VCaP (cell line): ENCODE results near the gene MACROD2.

Experiments
- H3K27ac ChIP-seq: fragments of 450-650 bp; 2 replicates; pipeline ENCODE4 v1.5.1; 2017
- TF ChIP-seq, protein P1 (sequence below): fragments of 450-650 bp; conservative IDR thresholded peaks from 2 replicates; pipeline ENCODE4 v1.5.1; 2017; ENCODE audit warnings: mild to moderate bottlenecking, moderate library complexity

The MACROD2 gene

DNA sequence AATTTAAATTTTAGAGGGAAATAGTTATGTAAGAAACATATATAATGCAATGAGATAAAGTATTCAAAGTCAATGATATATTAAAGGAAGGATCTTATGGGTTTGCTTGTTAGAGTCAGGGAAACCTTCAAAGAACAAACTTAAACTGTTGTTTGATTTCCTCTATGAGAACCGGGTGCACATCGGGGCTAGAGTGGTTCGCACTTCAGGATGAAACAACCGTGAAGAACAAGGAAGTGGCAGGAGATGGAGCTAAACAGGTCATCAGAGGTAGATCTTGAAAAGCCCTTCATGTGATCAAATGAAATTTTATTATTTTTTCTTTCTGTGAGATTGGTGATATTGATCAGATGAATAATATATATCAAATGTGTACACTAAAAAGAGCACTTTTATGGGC is 1294.0 kb downstream of the MACROD2 start:
- no peak overlapping the region for H3K27ac ChIP-seq
- TF ChIP-seq, protein P1, sequence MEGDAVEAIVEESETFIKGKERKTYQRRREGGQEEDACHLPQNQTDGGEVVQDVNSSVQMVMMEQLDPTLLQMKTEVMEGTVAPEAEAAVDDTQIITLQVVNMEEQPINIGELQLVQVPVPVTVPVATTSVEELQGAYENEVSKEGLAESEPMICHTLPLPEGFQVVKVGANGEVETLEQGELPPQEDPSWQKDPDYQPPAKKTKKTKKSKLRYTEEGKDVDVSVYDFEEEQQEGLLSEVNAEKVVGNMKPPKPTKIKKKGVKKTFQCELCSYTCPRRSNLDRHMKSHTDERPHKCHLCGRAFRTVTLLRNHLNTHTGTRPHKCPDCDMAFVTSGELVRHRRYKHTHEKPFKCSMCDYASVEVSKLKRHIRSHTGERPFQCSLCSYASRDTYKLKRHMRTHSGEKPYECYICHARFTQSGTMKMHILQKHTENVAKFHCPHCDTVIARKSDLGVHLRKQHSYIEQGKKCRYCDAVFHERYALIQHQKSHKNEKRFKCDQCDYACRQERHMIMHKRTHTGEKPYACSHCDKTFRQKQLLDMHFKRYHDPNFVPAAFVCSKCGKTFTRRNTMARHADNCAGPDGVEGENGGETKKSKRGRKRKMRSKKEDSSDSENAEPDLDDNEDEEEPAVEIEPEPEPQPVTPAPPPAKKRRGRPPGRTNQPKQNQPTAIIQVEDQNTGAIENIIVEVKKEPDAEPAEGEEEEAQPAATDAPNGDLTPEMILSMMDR: no peak

DNA sequence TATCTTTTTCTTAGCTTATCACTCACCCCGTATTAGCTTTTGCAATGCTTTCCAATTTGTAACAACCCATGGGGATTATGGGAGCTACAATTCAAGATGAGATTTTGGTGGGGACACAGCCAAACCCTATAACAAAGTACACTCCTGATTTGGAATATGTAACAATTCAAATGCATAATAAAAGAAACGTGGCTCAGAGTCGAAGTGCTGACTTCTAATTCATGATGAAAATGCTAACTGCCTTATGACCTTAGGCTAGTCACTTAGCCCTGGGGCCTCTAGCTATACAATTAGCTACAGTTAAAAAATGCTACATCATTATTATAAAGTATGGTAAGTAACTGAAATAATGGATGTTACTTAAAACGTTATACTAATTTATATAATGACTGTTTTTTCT is 1297.1 kb downstream of the MACROD2 start:
- no peak overlapping the region for H3K27ac ChIP-seq
- TF ChIP-seq, protein P1: no peak

DNA sequence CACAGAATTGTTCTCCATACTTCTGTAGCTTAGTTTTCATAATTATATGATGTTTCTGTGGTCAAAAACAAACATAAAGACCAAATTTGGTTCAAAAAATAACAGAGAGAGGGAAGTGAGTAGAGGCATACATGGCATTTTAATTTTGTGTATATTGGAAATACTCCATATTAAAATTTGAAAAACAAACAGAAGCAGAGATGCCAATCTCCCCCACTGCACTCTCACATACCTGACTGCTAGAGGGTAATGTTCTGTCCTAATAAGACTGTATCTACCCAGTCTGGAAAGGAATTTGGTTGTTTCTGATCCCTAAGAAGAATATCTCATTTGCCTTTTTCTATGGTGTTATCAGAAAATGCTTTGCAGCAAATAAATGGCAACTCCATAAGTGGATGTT is 1301.1 kb downstream of the MACROD2 start:
- TF ChIP-seq, protein P1: no peak
- H3K27ac ChIP-seq: peak overlapping the region; percentile 79

DNA sequence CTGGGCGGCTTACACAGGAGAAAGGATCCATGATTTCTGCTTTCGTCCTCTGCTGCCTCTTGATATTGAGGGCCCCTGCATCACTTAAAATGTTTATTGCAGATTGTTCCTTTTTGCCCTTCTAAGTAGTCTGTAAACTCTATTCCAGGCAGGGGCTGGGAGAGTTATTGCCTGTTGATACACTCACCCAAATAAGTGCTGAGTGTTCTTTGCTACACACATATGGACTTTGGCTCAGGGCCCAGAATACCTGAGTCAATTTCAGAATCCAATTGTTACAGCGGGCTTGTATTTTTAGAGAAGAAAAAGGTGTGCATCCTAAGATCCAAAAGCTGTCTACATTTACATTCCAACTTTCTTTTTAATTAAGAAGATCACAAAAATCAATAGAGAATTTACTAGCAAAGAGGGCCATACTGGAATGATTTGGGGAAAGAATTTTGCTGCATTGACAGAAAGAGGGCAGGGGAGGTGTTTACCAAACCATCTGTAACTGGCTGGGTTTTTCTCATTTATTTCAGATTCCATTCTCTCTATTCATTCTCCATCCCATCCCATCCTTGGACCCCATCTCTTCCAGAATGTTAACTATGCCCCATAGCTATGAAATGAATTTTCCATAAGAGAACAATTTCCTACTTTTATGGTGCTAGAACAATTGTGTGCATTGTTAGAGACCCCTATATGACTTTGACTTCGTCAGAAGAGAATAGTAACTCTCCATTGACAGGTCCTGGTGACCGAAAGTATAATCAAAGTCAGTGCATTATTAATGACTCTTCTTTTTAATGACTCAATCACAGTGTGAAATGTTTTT is 1302.0 kb downstream of the MACROD2 start:
- peak overlapping the region; percentile 79 for H3K27ac ChIP-seq
- TF ChIP-seq, protein P1: no peak

DNA sequence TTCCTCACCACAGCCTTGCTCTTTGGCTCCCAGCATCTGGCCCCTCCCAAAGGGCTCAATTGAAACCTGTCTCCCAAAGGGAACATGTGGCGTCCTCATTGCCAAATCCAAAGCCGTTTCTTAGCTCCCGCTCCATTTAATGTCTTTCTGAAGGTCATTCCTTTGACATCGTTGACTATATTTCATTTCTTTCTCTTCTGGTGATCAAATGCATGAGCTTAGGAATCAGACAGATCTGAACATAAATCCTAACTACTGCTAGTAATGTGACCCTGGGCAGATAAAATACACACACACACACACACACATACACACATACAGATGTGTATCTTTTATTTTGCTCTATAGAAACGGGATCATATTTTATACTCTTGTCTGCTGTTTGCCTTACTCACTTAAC is 1306.8 kb downstream of the MACROD2 start:
- H3K27ac ChIP-seq: no peak overlapping the region
- TF ChIP-seq, protein P1: no peak

DNA sequence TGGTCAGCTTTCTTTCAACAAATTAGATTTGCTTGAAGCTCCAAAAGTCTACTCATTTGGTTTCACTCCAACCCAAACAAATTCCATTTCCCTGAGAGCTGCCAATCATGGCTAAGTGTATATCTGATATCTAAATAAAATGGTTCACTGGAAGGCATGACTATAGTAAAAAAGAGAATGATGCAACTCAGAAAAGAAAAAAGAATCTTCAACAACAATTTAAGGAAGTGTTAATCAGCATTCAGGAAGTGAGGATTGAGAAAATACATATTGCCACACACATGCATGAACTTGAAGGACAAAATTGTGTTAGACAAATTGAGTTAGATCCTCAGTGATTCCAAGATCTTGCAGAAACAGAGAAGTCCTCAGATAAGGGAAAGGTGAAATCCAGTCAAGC is 1315.0 kb downstream of the MACROD2 start:
- TF ChIP-seq, protein P1: no peak
- H3K27ac ChIP-seq: no peak overlapping the region

DNA sequence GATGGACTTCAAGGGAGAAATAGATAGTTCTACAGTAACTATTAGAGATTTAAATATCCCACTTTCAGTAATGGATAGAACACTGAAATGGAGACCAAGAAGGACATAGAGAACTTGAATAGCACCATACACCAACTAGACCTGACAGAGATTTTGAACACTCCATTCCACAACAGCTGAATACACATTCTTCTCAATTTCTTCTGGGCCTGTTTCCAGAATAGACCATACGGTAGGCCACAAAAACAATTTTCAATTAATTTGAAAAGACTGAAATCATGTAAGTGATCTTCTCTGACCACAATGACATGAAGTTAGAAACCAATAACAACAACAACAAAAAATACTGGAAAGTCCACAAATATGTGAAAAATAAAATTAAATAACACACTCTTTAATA is 1321.2 kb downstream of the MACROD2 start:
- no peak overlapping the region for H3K27ac ChIP-seq
- TF ChIP-seq, protein P1: no peak
